ENCODE data around the gene KCTD7.
"Not testable (repeated sequence)": the region's sequence is repeated elsewhere in the genome, so short reads cannot be mapped to it uniquely, and the experiment has no call there.

- TF ChIP-seq, protein P1, sequence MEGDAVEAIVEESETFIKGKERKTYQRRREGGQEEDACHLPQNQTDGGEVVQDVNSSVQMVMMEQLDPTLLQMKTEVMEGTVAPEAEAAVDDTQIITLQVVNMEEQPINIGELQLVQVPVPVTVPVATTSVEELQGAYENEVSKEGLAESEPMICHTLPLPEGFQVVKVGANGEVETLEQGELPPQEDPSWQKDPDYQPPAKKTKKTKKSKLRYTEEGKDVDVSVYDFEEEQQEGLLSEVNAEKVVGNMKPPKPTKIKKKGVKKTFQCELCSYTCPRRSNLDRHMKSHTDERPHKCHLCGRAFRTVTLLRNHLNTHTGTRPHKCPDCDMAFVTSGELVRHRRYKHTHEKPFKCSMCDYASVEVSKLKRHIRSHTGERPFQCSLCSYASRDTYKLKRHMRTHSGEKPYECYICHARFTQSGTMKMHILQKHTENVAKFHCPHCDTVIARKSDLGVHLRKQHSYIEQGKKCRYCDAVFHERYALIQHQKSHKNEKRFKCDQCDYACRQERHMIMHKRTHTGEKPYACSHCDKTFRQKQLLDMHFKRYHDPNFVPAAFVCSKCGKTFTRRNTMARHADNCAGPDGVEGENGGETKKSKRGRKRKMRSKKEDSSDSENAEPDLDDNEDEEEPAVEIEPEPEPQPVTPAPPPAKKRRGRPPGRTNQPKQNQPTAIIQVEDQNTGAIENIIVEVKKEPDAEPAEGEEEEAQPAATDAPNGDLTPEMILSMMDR (optimal IDR thresholded peaks at IDR 0.05 in 1 of 3, IDR thresholded peaks at IDR 0.05 in 1 of 3, conservative IDR thresholded peaks at IDR 0.05 in 1 of 3; ENCODE audit: extremely low read depth in 1 of 3, insufficient read depth in 2 of 3, low read length in 3 of 3), result not testable (repeated sequence)
- TF ChIP-seq EZH2 (IDR thresholded peaks at IDR 0.05; ENCODE audit: low read length), result not testable (repeated sequence)
Measured at GRCh38 chr7:66594082-66594481, 34.6 kb upstream of the KCTD7 start.
